Gastrocnemius medialis (tissue), 4 donors: ENCODE measurements around the gene RPP25. TPM values are rescaled to one million over a fixed set of nuclear protein-coding genes. Genes with fewer than 3 reads are reported as not detected.

ENCODE experiments used
- ATAC-seq, 2 donors: fragments of 150-250 bp; one replicate each; pipeline ENCODE4 v1.9.1; 2016
- DNase-seq, 2 donors: peaks; one replicate each; pipeline ENCODE4 v3.0.0-alpha.2; 2019
- H3K27ac ChIP-seq, 4 donors: fragments of 200-600 bp; sonication (generic); 1 replicate in 1 of 4; 2 replicates in 3 of 4; pipeline ENCODE4 v1.5.1; 2016 to 2018; ENCODE audit warnings: mild to moderate bottlenecking in 2 of 4, moderate library complexity in 1 of 4
- H3K27me3 ChIP-seq, 3 donors: fragments of 200-600 bp; sonication (generic) in 2 of 3; 1 replicate in 1 of 3; 2 replicates in 2 of 3; pipeline versions ENCODE4 v1.5.1 to v1.6.0; 2016 to 2019; ENCODE audit warnings: mild to moderate bottlenecking in 1 of 3, moderate library complexity in 1 of 3
- H3K36me3 ChIP-seq, 2 donors: fragments of 200-600 bp; sonication (generic) in 1 of 2; one replicate each; pipeline ENCODE4 v1.5.1; 2017 to 2018
- H3K4me1 ChIP-seq, 2 donors: fragments of 200-600 bp; sonication (generic) in 1 of 2; one replicate each; pipeline ENCODE4 v1.5.1; 2016 to 2017; ENCODE audit warnings: mild to moderate bottlenecking in 2 of 2
- H3K4me3 ChIP-seq, 4 donors: fragments of 200-600 bp; sonication (generic) in 3 of 4; 1 replicate in 1 of 4; 2 replicates in 3 of 4; pipeline ENCODE4 v1.5.1; 2016 to 2019; ENCODE audit warnings: mild to moderate bottlenecking in 2 of 4
- H3K9me3 ChIP-seq, 3 donors: fragments of 200-600 bp; sonication (generic) in 2 of 3; 1 replicate in 1 of 3; 2 replicates in 2 of 3; pipeline ENCODE4 v1.5.1; 2016 to 2019
- CTCF ChIP-seq, 5 experiments: fragments of 450-650 bp in 3 of 5; fragments of 200-600 bp in 2 of 5; sonication (generic) in 2 of 5; IDR thresholded peaks in 4 of 5; conservative IDR thresholded peaks in 1 of 5; 1 replicate in 4 of 5; 2 replicates in 1 of 5; pipeline ENCODE4 v1.5.1; 2016 to 2019; ENCODE audit warnings: antibody characterized with exemption in 5 of 5, mild to moderate bottlenecking in 3 of 5, moderate library complexity in 3 of 5
- POLR2A ChIP-seq, 2 donors: fragments of 450-650 bp; IDR thresholded peaks; one replicate each; pipeline ENCODE4 v1.6.1; 2017; ENCODE audit warnings: antibody characterized with exemption in 2 of 2, mild to moderate bottlenecking in 2 of 2, moderate library complexity in 2 of 2
- in situ Hi-C, 4 donors: fragments of 200-750 bp; cut with MboI; loops; one replicate each; pipeline versions ENCODE4 v1.15.0 to v1.8.0; 2017; ENCODE audit warnings: low sequenced_read_pairs in 4 of 4
- intact Hi-C: fragments of 100-400 bp; cut with DNase I; formaldehyde crosslinking; loops from one replicate; pipeline ENCODE4 v1.15.1; 2023; ENCODE audit warnings: low total_unique reads
- total RNA-seq, 4 donors: library from RNA; depleted of rRNA; stranded (reverse); fragments of >200 nt; gene quantifications; one replicate each; pipeline versions ENCODE4 v1.1.0 to v1.2.3, GENCODE V29; 2016

RPP25 gene
- total RNA-seq, 4 donors from 2014 or later = 1.0 to 5.1 (median 1.9) TPM

- no peak for ATAC-seq
- intact Hi-C loops = no loop called here
- H3K36me3 ChIP-seq = no peaks in the 10 kb centered on the region
- peaks cover 23 to 30% (median 26%) of the 10 kb centered on the region in 3 donors for H3K27me3 ChIP-seq
- peaks cover 4 to 10% of the 10 kb centered on the region in 2 donors for H3K4me1 ChIP-seq
- in situ Hi-C loops = no loop called here
- TF ChIP-seq POLR2A (IDR thresholded peaks at IDR 0.05) (no peak), CTCF (IDR thresholded peaks at IDR 0.05 in 4 of 5, conservative IDR thresholded peaks at IDR 0.05 in 1 of 5) (no peak)
- no peak overlapping the region for H3K4me3 ChIP-seq
- no peaks in the 10 kb centered on the region for H3K9me3 ChIP-seq
- H3K27ac ChIP-seq = no peak overlapping the region
- no peak for DNase-seq
Measured at GRCh38 chr15:74997141-74997540, 40.6 kb upstream of the RPP25 start.

- TF ChIP-seq CTCF (IDR thresholded peaks at IDR 0.05 in 4 of 5, conservative IDR thresholded peaks at IDR 0.05 in 1 of 5) (no peak), POLR2A (IDR thresholded peaks at IDR 0.05) (no peak)
- intact Hi-C loops (no loop called here), in situ Hi-C loops (no loop called here)
- H3K27me3 ChIP-seq = peaks cover 23 to 34% (median 26%) of the 10 kb centered on the region in 3 donors
- ATAC-seq (no peak), DNase-seq (no peak)
- no peaks in the 10 kb centered on the region for H3K9me3 ChIP-seq
- peaks cover 4 to 10% of the 10 kb centered on the region in 2 donors for H3K4me1 ChIP-seq
- H3K27ac ChIP-seq = no peak overlapping the region
- H3K4me3 ChIP-seq = peak overlapping the region; percentile 48 to 56 (median 52)
- H3K36me3 ChIP-seq = no peaks in the 10 kb centered on the region
Measured at GRCh38 chr15:74995779-74996765, 39.5 kb upstream of the RPP25 start.

GRCh38 chr15:74995182-74995778, 38.7 kb upstream of the RPP25 start, which contains the start of gene SCAMP5:
Gene SCAMP5, plus strand, starts transcription at chr15:74995563. Its CDS starts 16,277 bp downstream, at chr15:75011840.
- intact Hi-C loops (no loop called here), in situ Hi-C loops (no loop called here)
- peaks cover 4 to 10% of the 10 kb centered on the region in 2 donors for H3K4me1 ChIP-seq
- TF ChIP-seq CTCF (IDR thresholded peaks at IDR 0.05 in 4 of 5, conservative IDR thresholded peaks at IDR 0.05 in 1 of 5) (no peak), POLR2A (IDR thresholded peaks at IDR 0.05) (no peak)
- H3K27ac ChIP-seq = no peak within 1 kb of the TSS
- ATAC-seq (peak; percentile 82 to 85), DNase-seq (peak; percentile 68 to 76)
- H3K9me3 ChIP-seq = no peaks in the 10 kb centered on the region
- H3K4me3 ChIP-seq = peak within 1 kb of the TSS; percentile 48 to 56 (median 52)
- H3K36me3 ChIP-seq = no peaks in the 10 kb centered on the region
- H3K27me3 ChIP-seq = peaks cover 23 to 34% (median 26%) of the 10 kb centered on the region in 3 donors

GRCh38 chr15:74994685-74995084, 38.1 kb upstream of the RPP25 start:
- DNase-seq = no peak
- intact Hi-C loops = no loop called here
- H3K27me3 ChIP-seq = peaks cover 23 to 33% (median 26%) of the 10 kb centered on the region in 3 donors

More at GRCh38 chr15:74994685-74995084, 38.1 kb upstream of the RPP25 start:
- Histone ChIP-seq H3K27ac (no peak overlapping the region), H3K9me3 (no peaks in the 10 kb centered on the region), H3K4me1 (peaks cover 4 to 10% of the 10 kb centered on the region in 2 donors), H3K4me3 (no peak overlapping the region), H3K36me3 (no peaks in the 10 kb centered on the region)
- TF ChIP-seq POLR2A (IDR thresholded peaks at IDR 0.05) (no peak), CTCF (IDR thresholded peaks at IDR 0.05 in 4 of 5, conservative IDR thresholded peaks at IDR 0.05 in 1 of 5) (no peak)
- in situ Hi-C loops = no loop called here
- no peak for ATAC-seq
